Measurements from ENCODE around the gene OXGR1.

- TF ChIP-seq CTCF (IDR thresholded peaks at IDR 0.05) (no peak), POLR2A (IDR thresholded peaks at IDR 0.05) (no peak)
These were observed 8.3 kb upstream of the OXGR1 start for GRCh38 chr13:97002581-97002980.

Data from right lobe of liver (tissue), 4 donors.